ENCODE results near the gene TBCC.

DNA sequence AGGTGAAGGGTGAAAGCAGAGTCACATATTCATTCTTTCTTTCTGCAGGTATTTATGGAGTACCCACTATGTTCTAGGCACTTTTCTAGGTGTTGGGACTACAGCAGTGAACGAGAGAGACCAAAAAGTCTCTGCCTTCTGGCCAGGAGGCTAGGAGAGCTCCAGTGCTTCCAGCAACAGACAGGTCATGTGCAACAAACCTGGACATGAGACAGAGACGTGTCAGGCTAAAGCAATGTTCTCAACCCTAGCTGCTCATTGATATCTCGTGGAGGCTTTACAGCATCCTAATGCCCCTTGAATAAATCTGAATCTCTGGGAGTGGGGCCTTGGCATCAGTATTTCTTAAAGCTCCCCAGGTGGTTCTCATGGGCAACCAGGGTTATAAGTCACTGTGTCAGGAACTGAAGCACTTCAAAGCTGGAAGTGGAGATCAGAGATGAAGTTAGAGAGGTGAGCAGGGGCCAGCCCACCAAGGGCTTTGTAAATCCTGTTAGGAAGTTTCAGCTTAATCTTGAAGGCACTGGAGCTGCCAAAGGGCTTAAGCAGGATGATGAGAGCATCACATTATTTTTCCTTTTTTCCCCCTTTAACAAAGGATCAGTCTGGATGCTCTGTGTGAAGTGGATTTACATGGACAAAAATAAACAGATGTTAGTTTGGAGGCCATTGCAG, 13.0 kb upstream of the TBCC start:
- TF ChIP-seq, protein P1, sequence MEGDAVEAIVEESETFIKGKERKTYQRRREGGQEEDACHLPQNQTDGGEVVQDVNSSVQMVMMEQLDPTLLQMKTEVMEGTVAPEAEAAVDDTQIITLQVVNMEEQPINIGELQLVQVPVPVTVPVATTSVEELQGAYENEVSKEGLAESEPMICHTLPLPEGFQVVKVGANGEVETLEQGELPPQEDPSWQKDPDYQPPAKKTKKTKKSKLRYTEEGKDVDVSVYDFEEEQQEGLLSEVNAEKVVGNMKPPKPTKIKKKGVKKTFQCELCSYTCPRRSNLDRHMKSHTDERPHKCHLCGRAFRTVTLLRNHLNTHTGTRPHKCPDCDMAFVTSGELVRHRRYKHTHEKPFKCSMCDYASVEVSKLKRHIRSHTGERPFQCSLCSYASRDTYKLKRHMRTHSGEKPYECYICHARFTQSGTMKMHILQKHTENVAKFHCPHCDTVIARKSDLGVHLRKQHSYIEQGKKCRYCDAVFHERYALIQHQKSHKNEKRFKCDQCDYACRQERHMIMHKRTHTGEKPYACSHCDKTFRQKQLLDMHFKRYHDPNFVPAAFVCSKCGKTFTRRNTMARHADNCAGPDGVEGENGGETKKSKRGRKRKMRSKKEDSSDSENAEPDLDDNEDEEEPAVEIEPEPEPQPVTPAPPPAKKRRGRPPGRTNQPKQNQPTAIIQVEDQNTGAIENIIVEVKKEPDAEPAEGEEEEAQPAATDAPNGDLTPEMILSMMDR (IDR thresholded peaks at IDR 0.05; ENCODE audit: low read depth, low read length), result no peak
- no peak for TF ChIP-seq EZH2phosphoT487 (IDR thresholded peaks at IDR 0.05; ENCODE audit: low read depth)

Data from OCI-LY3 (cell line).